NCI-H146 (cell line): ENCODE results near the gene SMS.
A peak's percentile ranks its signal among the peaks of the same experiment; 100 is the strongest.

Experiments used
- DNase-seq: peaks from one replicate; lab custom pipeline; 2025; lab: John Stamatoyannopoulos, UW

SMS gene

GRCh38 chrX:21982311-21982710, 41.8 kb downstream of the SMS start:
- DNase-seq: no peak

GRCh38 chrX:21985332-21985777, 44.8 kb downstream of the SMS start:
- DNase-seq: peak; percentile 53

GRCh38 chrX:21986596-21986995, 46.1 kb downstream of the SMS start:
- no peak for DNase-seq

- no peak for DNase-seq
Observed at GRCh38 chrX:21989384-21989783, 48.9 kb downstream of the SMS start.

- DNase-seq: no peak
Observed at GRCh38 chrX:21990832-21991231, 50.3 kb downstream of the SMS start.

- no peak for DNase-seq
Observed at GRCh38 chrX:21991504-21991903, 51.0 kb downstream of the SMS start.

GRCh38 chrX:21993265-21993664, 52.8 kb downstream of the SMS start:
- DNase-seq: no peak

- DNase-seq: no peak
Observed at GRCh38 chrX:21996872-21997455, 56.5 kb downstream of the SMS start.

GRCh38 chrX:21998037-21998436, 57.5 kb downstream of the SMS start:
- DNase-seq: no peak

GRCh38 chrX:22004866-22005265, 64.4 kb downstream of the SMS start:
- no peak for DNase-seq

- no peak for DNase-seq
Observed at GRCh38 chrX:22012051-22012450, 71.5 kb downstream of the SMS start.

- no peak for DNase-seq
Observed at GRCh38 chrX:22012931-22013330, 72.4 kb downstream of the SMS start.

- no peak for DNase-seq
Observed at GRCh38 chrX:22015139-22015750, 74.7 kb downstream of the SMS start.

- DNase-seq: no peak
Observed at GRCh38 chrX:22021751-22022324, 81.3 kb downstream of the SMS start.

- DNase-seq: no peak
Observed at GRCh38 chrX:22024577-22024976, 84.1 kb downstream of the SMS start.

GRCh38 chrX:22025751-22026150, 85.2 kb downstream of the SMS start:
- no peak for DNase-seq

GRCh38 chrX:22026731-22027130, 86.2 kb downstream of the SMS start:
- DNase-seq: no peak

- DNase-seq: no peak
Observed at GRCh38 chrX:22032084-22032483, 91.6 kb downstream of the SMS start, which contains the start of gene PHEX. Gene PHEX (plus strand): TSS chrX:22032325. CDS start chrX:22033006, 681 bp downstream.

GRCh38 chrX:22032506-22032905, 92.0 kb downstream of the SMS start:
- no peak for DNase-seq

- DNase-seq: no peak
Observed at GRCh38 chrX:22033818-22034217, 93.3 kb downstream of the SMS start.

GRCh38 chrX:22035236-22035635, 94.7 kb downstream of the SMS start:
- DNase-seq: no peak

- no peak for DNase-seq
Observed at GRCh38 chrX:22037225-22037624, 96.7 kb downstream of the SMS start.

- DNase-seq: no peak
Observed at GRCh38 chrX:22037911-22038537, 97.5 kb downstream of the SMS start.
